OCI-LY3 (cell line): ENCODE results near the gene PPP2R5B.

Source experiments
- CTCF ChIP-seq: fragments of 200-600, 300-600 bp; sonication (generic); IDR thresholded peaks from 2 replicates; pipeline ENCODE4 v1.5.1; 2014; ENCODE audit warnings: antibody characterized with exemption, low read length, low read depth
- EZH2phosphoT487 ChIP-seq: fragments of 200-600 bp; shearing (Covaris generic); IDR thresholded peaks from 2 replicates; pipeline ENCODE4 v1.6.1; 2018; ENCODE audit warnings: antibody characterized with exemption, mixed run types, low read depth

DNA sequence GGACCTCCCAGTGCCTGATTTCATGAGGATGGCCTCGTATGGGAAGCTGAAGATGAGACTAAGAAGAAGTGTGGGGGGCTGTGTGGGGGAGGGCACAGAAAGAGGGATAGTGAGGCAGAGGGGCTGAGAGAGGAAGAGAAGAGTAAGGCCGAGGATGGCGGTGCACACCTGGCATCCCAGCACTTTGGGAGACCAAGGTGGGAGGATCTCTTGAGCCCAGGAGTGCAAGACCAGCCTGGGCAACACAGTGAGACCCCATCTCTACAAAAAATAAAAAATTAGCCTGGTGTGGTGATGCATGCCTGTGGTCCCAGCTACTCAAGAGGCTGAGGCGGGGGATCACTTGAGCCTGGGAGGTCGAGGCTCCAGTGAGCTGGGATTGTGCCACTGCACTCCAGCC lies 32.6 kb upstream of the PPP2R5B start:
- no peak for TF ChIP-seq CTCF
- TF ChIP-seq EZH2phosphoT487 = no peak
